ENCODE measurements around the gene CROCC.

CROCC gene

GRCh38 chr1:16967962-16968361 is 46.2 kb downstream of the CROCC start:
- no peak for DNase-seq (ENCODE audit: low spot score)

GRCh38 chr1:16968372-16968771 is 46.6 kb downstream of the CROCC start:
- no peak for DNase-seq (ENCODE audit: low spot score)

- no peak for DNase-seq (ENCODE audit: low spot score)
Observed at GRCh38 chr1:16969057-16969611, 47.4 kb downstream of the CROCC start.

- DNase-seq (ENCODE audit: low spot score) = no peak
Observed at GRCh38 chr1:16969651-16970050, 47.9 kb downstream of the CROCC start.

DNA sequence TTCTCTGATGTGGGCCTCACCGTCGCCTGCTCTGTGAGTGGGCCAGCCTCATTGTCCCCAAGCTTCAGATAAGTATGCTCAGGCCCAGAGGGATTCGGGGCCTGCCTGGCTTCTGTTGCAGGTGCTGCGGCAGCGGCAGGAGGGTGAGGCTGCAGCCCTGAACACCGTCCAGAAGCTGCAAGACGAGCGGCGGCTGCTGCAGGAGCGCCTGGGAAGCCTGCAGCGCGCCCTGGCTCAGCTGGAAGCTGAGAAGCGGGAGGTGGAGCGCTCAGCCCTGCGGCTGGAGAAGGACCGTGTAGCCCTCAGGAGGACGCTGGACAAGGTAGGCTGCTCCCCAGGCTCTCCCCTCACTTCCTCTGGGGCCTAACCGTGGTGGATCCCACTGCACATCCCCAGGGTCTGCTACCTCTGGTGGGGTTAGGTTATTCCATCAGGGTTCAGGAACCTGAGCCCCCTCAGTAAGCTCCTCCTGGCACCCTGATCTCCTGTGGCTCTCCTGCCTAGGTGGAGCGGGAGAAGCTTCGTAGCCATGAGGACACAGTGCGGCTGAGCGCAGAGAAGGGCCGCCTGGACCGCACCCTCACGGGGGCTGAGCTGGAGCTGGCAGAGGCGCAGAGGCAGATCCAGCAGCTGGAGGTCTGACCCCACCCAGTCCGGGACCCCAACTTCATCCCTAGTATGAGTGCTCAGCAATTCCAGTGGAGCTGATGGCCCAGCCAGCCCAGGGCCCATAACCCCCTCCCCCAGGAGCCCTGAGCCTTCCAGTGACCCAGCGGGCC is 48.6 kb downstream of the CROCC start:
- no peak for DNase-seq (ENCODE audit: low spot score)

DNA sequence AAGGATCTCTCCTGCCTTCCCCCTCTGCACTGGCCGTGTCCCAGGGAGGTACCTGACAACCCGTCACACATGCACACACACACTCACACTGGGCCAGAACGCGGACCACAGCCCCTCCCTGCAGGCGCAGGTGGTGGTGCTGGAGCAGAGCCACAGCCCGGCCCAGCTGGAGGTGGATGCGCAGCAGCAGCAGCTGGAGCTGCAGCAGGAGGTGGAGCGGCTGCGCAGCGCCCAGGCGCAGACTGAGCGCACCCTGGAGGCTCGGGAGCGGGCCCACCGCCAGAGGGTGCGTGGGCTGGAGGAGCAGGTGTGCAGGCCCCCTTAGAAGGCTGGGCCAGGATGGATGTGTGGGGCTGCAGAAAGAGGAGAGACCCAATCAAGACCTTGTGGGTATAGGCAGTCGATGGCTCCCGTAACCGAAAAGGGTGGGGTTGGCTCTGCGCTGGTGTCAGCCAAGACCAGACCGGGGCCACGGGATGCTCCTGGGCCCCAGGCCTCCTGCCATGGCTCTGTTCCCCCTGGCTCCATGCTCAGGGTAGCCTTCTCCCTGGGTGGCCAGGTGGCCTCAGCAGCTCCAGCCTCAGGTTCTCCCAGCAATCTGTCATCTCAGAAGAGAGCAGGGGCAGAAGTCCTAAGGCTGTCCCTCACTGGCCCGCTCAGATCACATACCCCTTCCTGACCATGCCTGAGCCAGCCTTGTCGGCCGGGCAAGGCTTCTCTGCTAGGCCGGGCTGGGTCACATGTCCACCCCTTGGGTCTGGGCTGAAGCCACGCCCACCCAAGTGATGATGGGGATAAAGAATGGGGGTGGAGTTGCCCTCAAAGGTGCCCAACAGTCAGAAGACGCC is 49.8 kb downstream of the CROCC start:
- DNase-seq (ENCODE audit: low spot score) = no peak

DNA sequence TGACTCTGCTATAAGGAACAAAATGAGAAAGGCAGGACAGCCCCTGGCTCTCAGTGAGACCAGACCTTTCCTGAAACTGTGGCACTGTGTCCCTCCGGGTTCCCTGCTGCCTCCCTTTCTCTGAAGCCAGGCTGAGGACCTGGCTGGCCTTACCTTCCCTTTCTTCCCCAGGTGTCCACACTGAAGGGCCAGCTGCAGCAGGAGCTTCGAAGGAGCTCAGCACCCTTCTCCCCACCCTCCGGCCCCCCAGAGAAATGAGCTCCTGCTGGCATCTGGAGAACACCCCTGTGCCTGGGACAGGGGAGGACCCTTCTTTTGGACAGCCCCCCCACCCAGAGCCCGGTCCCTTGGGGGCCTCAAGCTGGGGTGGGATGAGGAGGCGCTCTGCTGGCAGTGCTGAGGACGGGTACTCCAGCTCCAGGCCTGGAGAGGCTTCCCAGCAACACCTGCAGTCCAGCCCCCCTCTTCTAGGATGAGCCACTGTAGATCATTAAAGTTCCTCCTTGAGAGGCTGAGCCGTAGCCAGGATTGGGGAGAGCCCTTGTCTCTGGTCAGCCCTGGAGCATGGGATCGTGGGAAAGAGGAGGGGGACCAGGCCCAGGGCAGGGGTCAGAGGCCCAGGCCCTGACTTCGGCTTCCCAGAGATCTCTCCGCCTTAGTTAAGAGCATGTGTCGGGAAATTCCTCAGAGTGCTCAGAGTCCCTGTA is 50.6 kb downstream of the CROCC start:
- no peak for DNase-seq (ENCODE audit: low spot score)

DNA sequence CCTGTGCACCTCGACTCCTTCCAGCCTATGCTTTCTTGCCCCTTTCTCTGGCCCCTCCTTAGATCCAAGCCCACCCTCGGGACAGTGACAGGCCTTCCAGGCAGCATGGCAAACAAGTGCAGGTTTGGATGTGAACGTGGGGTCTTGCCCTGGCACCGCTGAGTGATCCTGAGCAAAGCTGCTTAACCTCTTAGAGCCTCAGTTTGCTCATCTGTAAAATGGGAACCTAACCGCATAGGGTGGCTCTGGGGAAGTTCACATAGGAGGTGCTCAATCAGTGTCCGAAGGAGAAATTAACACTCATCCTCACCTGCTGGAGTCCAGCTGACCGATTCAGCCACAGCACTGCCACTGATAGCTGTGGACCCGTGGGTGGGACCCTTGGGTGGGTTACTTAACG is 51.5 kb downstream of the CROCC start:
- DNase-seq (ENCODE audit: low spot score) = no peak

DNA sequence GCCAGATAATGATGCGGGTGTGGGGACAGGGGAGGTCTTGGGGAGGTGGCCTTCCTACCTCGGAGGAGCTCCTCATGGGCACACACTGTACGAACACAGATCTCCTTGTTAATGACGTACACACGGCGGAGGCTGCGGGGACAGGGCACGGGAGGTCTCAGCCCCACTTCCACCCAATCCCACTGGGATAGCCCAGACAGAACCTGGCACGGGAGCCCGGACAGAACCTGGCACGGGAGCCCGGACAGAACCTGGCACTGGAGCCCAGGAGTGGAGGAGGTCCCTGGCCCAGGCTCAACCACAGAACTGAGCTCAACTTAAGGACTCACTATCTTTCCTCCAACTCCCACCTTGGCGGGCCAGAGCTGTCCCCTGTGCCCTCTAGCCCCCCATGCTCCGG is 53.5 kb downstream of the CROCC start:
- no peak for DNase-seq (ENCODE audit: low spot score)

DNA sequence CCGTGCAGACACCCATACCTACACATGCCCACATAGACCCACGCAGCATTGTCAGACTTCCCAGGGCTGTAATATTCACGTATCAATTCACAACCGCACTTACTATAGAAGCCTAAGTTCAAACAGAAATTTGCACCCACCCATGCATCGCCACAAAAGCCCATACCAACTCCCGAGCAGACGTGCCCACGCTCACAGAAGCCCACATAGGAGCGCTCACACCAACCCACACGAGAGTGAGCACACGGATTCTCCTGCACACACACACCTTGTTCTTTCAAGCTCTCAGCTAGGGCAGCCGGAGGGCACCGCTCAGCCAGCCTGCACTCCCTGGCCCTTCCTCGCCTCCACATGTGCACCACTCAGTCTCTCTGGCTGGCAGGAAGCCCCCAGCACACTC is 54.1 kb downstream of the CROCC start:
- DNase-seq (ENCODE audit: low spot score) = no peak

- no peak for DNase-seq (ENCODE audit: low spot score)
Observed at GRCh38 chr1:16976966-16977365, 55.2 kb downstream of the CROCC start.

DNA sequence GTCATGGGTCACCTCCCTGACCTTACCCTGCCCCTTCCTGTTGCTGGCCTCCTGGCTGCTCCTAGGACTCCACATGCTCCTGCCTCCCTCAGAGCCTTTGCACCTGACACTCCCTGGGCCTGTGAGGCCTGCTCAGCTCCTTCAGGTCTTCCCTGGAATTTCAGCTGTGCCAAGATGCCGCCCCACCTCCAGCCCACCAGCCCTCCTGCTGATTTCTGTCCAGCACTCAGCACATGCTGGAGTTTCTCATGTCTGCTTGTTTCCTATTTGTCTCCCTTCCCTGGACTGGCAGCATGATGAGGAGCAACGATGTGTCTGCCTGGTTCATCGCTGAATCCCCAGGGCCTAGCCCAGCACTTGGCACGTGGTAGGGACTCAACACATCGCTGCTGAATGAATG is 55.6 kb downstream of the CROCC start:
- DNase-seq (ENCODE audit: low spot score) = no peak

GRCh38 chr1:16978139-16978538 is 56.4 kb downstream of the CROCC start:
- no peak for DNase-seq (ENCODE audit: low spot score)

GRCh38 chr1:16978567-16979474 is 57.1 kb downstream of the CROCC start:
- no peak for DNase-seq (ENCODE audit: low spot score)

DNA sequence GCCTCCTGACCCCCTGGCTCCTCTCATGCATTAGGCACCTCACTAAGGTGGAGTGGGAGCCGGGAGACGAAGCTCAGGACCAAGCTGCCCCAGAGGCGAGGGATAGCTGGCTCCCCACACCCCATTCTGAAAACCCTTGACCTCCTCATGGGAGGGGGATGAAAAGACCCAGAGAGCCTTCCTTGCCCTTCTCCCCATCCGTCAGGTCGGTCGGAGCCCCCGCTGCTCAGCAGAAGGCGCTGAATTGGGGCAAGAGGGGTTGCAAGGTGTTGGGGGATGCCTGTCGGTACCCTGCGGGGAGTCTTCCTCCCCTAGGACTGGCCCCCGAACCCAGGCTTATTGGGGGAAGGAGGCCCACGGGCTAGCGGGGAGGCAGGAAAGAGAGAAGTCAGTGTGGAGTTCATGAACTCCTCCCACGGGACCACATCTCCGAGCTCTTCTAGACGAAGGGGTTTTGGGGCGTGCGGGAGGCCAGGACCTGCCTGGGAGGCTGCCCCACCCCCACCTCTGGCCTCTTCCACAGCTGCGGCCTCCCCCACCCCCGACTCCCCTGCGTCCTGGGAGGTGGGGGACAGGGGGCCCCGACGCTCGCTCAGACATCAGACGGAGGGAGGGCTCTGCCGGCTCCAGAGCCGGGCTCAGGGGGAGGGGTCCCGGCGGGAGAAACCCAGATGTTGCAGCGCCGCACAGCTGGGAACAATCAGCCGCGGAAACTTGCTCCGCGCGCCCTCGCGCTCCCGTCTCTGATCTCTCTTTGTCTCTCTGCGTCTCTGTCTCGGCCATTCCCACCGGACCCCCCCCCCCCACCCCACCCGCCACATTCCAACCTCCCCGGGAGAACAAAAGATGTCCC is 58.0 kb downstream of the CROCC start:
- no peak for DNase-seq (ENCODE audit: low spot score)

DNA sequence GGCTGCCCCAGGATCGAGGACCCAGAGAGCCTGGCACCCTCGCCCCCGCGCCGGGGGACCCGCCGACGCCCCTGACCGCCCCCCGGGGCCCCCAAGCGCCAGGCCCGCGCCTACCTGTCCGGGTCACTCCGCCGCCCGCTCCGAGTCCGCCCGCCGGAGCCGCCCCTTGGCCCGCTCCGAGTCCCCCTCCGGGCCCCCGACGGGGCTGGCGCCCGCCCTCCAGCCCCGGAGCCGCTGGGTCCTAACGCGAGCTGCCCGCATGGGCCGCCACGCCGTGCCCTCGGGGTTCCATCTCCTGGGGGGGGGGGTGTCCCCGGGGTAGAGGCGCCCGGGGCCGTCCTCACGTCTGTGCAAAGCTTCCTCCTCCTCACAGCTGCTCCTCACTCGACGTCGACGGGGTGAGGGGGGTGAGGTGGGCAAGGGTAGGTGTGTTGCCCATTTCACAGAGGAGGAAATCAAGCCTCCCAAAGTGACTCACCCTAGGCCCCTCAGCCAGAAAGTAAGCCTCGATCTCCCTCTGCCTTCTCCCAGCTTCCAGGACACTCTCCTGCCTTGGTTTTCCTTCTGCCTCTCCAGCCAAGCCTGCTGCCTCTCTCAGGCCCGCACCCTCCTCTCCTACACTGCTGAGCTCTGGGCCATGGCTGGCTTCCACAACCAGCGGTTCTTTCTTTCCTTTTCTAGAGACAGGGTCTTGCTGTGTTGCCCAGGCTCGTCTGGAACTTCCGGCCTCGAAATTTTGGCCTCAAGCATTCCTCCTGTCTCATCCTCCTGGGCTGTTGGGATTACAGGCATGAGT is 58.9 kb downstream of the CROCC start, which contains the start of gene MFAP2:
MFAP2 (minus strand) TSS at position 148 of the 796 bp plus-strand sequence. CDS start 2,347 bp downstream, outside the sequence.
- no peak for DNase-seq (ENCODE audit: low spot score)

DNA sequence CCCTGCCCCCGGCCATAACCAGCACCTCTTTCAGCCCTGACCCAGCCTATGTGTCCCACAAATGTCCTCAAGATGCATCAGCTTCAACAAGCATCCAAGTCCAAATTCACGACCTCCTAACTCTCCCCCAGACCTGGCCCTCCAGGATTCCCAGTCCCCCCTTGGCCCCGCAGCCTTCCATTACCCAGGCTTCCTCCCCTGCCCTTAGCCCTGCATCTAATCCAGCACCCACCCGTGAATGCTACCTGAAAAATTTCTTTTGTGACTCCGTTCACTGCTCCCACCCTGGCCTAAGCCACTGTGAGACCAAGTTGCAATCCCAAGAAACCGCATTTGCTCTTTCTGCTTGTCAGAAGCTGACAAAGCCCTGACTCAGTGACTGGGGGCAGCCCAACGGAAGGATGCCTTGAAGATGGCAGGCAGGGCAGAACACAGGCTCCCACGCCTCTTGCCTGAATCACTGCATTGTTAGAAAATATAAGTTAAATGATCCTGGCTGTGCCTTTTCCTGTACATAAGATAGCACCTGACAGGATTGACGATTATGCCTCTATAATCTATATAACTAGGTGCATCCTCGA is 59.6 kb downstream of the CROCC start:
- no peak for DNase-seq (ENCODE audit: low spot score)

- DNase-seq (ENCODE audit: low spot score) = no peak
Observed at GRCh38 chr1:16982902-16983301, 61.2 kb downstream of the CROCC start.

DNA sequence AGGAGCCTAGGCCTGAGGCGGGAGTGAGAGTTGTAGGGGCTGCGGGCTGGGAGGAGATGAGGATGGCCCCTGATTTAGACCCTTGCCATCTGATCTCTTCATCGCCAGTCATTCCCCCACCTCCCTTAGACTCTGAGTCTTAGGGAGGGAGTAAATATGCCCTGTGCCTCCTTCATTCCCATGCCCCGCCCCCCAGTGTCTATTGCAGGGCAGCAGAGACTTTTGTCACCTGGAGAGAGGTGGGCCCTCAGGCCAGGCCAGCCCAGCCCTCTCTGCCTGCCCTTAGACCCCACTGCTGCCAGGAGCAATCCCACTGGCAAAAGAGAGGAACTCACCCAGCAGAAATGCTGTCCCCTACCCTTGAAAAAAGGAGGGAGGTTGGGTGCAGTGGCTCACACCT is 61.9 kb downstream of the CROCC start:
- no peak for DNase-seq (ENCODE audit: low spot score)

Data from hematopoietic multipotent progenitor cell treated with erythropoietin and hydrocortisone succinate and interleukin-3 and kit ligand, for 15 days (in vitro differentiated cells).